K562 (cell line): ENCODE data around the gene PRKAA2.

Experiments used
- CTCF ChIP-seq, 3 experiments: IDR thresholded peaks in 2 of 3; conservative IDR thresholded peaks in 1 of 3; 2 replicates each; pipeline ENCODE4 v1.5.1; 2011 to 2012; ENCODE audit warnings: low read length in 3 of 3, mild to moderate bottlenecking in 3 of 3, control low read depth in 2 of 3, improper control_type of control experiment in 1 of 3, inconsistent platforms in 1 of 3, low read depth in 1 of 3, mixed read lengths in 1 of 3, moderate library complexity in 1 of 3; ENCODE audit not compliant: insufficient read depth in 2 of 3
- EP300 ChIP-seq: IDR thresholded peaks from 2 replicates; pipeline ENCODE4 v1.6.1; 2012; ENCODE audit warnings: low read length, improper control_type of control experiment
- JUNB ChIP-seq: fragments of 450-650 bp; formaldehyde crosslinking; conservative IDR thresholded peaks from 2 replicates; pipeline ENCODE4 v1.4.0; 2020; ENCODE audit warnings: mild to moderate bottlenecking
- JUND ChIP-seq, 2 experiments: IDR thresholded peaks; 2 replicates in 1 of 2; 3 replicates in 1 of 2; pipeline ENCODE4 v1.6.1; 2011; ENCODE audit warnings: borderline replicate concordance in 2 of 2, low read depth in 2 of 2, low read length in 2 of 2, improper control_type of control experiment in 1 of 2, missing biosample characterization in 1 of 2, missing genetic modification characterization in 1 of 2, missing genetic modification reagents in 1 of 2
- MXI1 ChIP-seq: IDR thresholded peaks from 2 replicates; pipeline ENCODE4 v1.6.1; 2011; ENCODE audit warnings: low read depth, mild to moderate bottlenecking, improper control_type of control experiment, low read length
- NELFE ChIP-seq: IDR thresholded peaks from 2 replicates; pipeline ENCODE4 v1.6.1; 2011; ENCODE audit warnings: mild to moderate bottlenecking; ENCODE audit not compliant: insufficient read depth, insufficient read length
- NKRF ChIP-seq: fragments of 450-650 bp; IDR thresholded peaks from 2 replicates; pipeline ENCODE4 v1.6.1; 2016; ENCODE audit warnings: borderline replicate concordance
- POLR2AphosphoS5 ChIP-seq: IDR thresholded peaks from 2 replicates; pipeline ENCODE4 v1.6.1; 2011; ENCODE audit warnings: mild to moderate bottlenecking, low read depth, low read length, moderate library complexity; ENCODE audit not compliant: control insufficient read depth, insufficient read depth
- SIX5 ChIP-seq, 2 experiments: IDR thresholded peaks; 2 replicates each; pipeline ENCODE4 v1.6.1; 2011; ENCODE audit warnings: low read length in 2 of 2, borderline replicate concordance in 1 of 2, low read depth in 1 of 2, mild to moderate bottlenecking in 1 of 2, moderate library complexity in 1 of 2; ENCODE audit not compliant: insufficient read depth in 1 of 2
- SREBF2 ChIP-seq: sonication (generic); formaldehyde crosslinking; IDR thresholded peaks from 2 replicates; pipeline ENCODE4 v1.4.0; 2020; ENCODE audit warnings: mild to moderate bottlenecking, missing genetic modification reagents
- U2AF1 ChIP-seq: fragments of 200-400 bp; formaldehyde crosslinking; optimal IDR thresholded peaks from 2 replicates; pipeline ENCODE3; 2017; ENCODE audit warnings: mild to moderate bottlenecking, low read depth, low read length, moderate library complexity
- ZNF609 ChIP-seq: sonication (generic); formaldehyde crosslinking; IDR thresholded peaks from 2 replicates; pipeline ENCODE4 v1.8.1; 2023; ENCODE audit warnings: missing genetic modification reagents, mild to moderate bottlenecking, borderline replicate concordance

GRCh38 chr1:56758135-56758534 lies 113.0 kb downstream of the PRKAA2 start:
- TF ChIP-seq JUNB, result no peak
- no peak for TF ChIP-seq POLR2AphosphoS5
- no peak for TF ChIP-seq JUND (IDR thresholded peaks at IDR 0.05; ENCODE audit: borderline replicate concordance, low read depth, low read length)
- TF ChIP-seq JUND (tag; IDR thresholded peaks at IDR 0.05; ENCODE audit: borderline replicate concordance, low read depth, low read length), result no peak
- TF ChIP-seq ZNF609, result no peak
- no peak for TF ChIP-seq EP300
- no peak for TF ChIP-seq CTCF (IDR thresholded peaks at IDR 0.05 in 2 of 3, conservative IDR thresholded peaks at IDR 0.05 in 1 of 3; ENCODE audit: insufficient read depth in 2 of 3, low read depth in 1 of 3, low read length in 3 of 3)
- TF ChIP-seq SREBF2, result no peak
- TF ChIP-seq MXI1, result no peak
- no peak for TF ChIP-seq NKRF
- no peak for TF ChIP-seq NELFE
- no peak for TF ChIP-seq U2AF1
- no peak for TF ChIP-seq SIX5 (IDR thresholded peaks at IDR 0.05; ENCODE audit: borderline replicate concordance in 1 of 2, insufficient read depth in 1 of 2, low read depth in 1 of 2, low read length in 2 of 2)
